NCI-H774 (cell line): ENCODE results near the gene MRPS18A.

Source experiments
- DNase-seq: peaks from one replicate; lab custom pipeline; 2025; lab: John Stamatoyannopoulos, UW

Gene MRPS18A

DNA sequence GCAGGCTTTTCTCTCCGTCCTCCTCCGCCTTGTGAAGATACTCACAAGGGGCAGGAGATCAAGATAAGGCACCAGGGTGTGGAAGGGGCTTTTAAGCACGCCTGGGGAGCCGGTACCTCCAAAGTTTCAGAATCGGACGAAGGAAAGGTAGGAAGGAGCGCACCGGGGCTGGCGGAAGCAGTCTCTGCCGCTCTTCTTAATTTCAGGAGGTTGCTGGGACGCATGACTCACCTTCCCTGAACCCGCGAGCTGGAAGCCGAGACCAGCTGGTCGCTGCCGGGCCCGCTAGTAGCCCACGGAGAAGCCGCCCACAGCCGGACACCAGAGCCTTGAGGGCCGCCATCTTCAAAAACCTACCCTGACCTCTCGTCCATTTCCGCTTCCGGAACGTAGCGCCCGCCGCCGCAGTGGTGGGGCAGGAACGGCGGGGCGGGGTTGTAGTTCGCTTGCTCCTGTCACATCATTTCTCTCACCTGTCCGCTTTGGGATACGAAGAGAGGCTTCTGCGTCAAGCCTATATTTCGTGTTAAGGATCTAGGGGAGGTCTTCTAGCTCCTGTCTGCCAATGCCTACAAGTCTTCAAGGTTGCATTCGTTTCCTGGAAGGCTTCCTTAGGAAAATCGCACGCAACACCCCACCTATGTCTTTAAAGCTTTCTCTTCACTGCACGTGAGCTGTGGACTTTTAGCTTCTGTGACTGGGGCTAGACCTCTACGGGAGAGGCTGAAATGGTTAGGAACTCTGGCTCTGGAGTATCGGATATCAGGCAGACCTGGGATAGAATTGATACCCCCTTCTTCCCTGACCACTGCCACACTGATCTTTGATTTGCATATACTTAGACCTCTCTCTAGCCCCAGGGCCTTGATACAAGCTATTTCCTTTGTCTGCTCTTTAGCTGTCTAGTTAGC lies at the start of gene MRPS18A:
Gene MRPS18A, minus strand, starts transcription at position 355 of the 911 bp plus-strand sequence. Its CDS starts 12 bp downstream, at position 343.
- peak; percentile 80 for DNase-seq

- DNase-seq = no peak
These were observed 49.3 kb upstream of the MRPS18A start for GRCh38 chr6:43736844-43737243.

GRCh38 chr6:43736211-43736786 lies 48.7 kb upstream of the MRPS18A start:
- no peak for DNase-seq

DNA sequence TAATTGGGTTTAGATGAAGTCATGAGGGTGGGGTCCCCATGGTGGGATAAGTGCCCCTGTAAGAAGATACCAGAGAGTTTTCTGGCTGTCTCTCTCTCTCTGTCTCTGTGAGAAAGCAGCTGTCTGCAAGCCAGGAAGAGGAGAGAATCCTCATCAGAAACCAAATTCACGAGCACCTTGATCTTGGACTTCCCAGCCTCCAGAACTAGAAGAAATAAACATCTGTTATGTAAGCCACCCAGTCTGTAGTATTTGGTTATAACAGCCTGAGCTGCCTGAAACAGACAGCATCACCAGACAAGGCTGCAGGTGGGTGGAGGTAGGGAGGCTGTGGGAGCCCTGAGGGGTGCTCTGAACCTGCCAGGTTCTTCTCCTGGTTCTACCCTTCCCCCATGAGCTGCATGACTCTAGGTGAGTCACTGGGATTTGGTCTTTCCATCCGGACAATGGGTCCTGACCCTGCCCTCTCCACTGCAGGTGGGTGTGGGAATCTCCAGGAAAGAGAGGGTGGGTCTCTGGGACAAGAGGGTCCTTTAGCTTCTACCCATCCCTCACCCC lies 48.1 kb upstream of the MRPS18A start:
- DNase-seq = no peak

DNA sequence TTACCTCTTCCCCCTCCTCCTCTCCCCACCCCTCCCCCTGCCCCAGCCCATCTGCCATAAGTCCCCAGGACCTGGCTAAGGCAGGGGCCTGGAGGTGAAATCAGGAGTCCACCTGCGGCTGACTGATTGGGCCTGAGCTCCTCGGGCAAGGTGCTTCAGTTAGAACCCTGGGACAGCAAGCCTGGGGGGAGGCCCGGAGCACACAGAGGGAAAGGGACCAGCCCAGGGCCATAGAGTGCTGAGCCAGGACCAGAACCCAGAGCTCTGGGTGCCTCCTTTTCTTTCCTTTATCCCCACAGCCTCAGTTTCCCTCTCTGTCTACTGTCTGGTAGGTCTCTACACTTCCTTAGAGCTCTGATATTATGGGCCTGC lies 46.7 kb upstream of the MRPS18A start:
- DNase-seq = no peak

GRCh38 chr6:43733471-43734293 lies 46.1 kb upstream of the MRPS18A start:
- DNase-seq = no peak

GRCh38 chr6:43730634-43731033 lies 43.0 kb upstream of the MRPS18A start:
- DNase-seq = no peak

DNA sequence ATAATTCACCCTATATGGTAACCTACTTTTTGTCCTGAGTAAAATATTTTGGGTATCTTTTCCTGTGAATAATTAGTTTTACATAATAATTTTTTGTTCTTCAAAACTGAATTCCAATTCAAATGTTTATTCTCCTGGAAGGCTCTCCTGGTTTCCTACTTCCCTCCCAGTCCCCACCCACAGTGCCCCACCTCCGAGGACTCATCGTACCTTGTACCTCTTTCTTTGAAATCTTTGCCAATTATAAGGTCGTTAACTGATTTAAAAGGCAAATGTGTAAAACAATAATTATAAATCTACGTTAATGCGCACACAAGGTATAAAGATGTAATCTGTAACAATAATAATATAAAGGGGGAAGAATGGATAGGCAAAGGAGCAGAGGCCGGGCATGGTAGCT lies 41.9 kb upstream of the MRPS18A start:
- no peak for DNase-seq

DNA sequence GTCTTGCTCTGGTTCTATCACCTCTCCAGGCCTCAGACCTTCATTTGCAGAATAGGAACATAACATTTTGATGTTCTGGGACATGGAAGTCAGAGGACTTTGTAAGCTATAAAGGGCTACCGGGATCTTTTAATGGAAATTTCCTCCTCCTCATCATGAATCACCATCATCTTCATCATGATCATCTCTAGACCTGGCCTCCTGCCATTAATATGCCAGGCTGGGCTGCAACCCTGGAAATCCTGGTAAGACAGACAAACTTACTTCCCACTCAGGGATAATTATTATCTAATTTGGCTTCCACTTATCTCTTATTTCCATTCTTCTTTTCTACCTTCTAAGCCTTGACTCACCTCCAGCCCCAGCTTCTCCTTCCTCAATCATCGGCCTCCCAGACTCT lies 41.0 kb upstream of the MRPS18A start:
- DNase-seq = no peak

DNA sequence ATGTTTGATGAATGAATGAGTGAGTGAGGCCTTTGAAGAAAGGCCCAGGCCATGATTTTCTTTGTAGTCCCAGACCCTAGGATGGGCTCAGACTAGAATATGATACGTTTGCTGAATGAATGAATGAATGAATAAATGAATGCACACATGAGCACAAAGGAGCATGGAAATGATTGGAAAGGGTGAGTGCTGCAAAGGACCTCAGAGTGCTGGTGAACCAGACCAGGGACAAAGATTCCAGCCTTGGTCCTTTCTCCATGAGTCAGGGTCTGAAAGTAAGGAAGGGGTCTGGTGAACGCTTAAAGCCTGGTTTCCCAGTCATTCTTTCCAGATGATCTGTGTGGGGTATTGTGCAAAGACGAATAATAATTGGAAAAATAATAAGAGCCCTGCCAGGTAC lies 40.0 kb upstream of the MRPS18A start:
- DNase-seq = no peak

GRCh38 chr6:43725643-43726580 lies 38.3 kb upstream of the MRPS18A start:
- DNase-seq = no peak

- no peak for DNase-seq
These were observed 37.5 kb upstream of the MRPS18A start for GRCh38 chr6:43724914-43725642.

DNA sequence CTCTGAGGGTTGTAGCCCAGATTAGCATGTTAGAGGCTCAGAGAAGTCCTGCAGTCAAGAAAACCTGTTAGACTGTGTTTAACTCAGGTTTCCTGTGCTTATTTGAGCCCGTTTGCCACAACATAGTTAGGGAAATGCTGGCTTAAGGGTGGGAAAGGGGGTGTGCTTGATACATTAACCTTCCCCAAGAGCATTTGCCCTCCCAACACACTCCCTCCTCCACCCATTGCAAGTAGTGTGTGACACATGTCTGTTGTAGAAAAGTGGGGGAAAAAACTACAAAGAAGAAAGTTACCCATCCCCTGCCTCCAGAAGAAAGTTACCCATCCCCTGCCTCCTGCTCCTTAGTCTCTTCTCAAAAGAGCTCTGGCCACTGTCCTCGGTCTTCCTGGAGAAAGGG lies 36.8 kb upstream of the MRPS18A start:
- DNase-seq = no peak

GRCh38 chr6:43723737-43724295 lies 36.2 kb upstream of the MRPS18A start:
- peak; percentile 17 for DNase-seq

- DNase-seq = no peak
These were observed 35.4 kb upstream of the MRPS18A start for GRCh38 chr6:43722920-43723545.

DNA sequence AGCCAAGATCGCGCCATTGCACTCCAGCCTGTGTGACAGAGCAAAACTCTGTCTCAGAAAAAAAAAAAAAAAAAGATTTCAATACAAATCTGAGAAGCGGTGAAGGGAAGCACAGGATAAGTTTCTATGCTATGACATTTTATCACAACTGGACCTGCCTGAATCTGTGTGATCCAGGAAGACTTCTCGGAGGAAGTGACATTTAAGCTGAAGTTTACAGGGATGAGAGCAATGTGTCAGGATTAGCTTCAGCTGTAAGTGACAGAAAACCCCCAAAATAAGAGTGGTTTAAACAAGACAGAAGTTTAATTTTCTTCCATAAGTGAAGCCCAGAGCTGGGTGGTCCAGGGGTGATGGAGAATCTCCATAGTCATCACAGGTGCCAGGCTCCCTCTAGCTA lies 33.4 kb upstream of the MRPS18A start:
- no peak for DNase-seq

DNA sequence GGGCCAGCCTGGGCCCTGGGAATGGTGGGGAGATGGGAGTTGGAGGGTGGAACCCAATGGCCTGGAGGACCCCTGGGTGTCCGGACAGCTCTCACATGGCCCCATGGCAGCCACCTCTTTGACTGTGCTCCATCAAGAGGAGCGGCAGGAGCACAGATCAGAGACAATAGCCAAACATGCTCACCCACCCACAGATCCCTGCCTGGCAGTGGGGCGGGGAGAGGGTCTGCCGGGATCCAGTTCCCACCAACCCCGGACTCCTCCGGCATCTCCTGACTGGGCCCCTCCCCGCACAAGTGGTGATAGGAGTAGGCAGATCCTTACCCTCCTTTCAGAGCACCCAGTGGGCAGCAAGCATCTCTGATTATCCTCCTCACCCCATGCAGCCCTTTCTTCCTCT lies 31.9 kb upstream of the MRPS18A start:
- no peak for DNase-seq

GRCh38 chr6:43718387-43719105 lies 31.0 kb upstream of the MRPS18A start:
- DNase-seq = no peak

- no peak for DNase-seq
These were observed 30.2 kb upstream of the MRPS18A start for GRCh38 chr6:43717822-43718221.
